Neutrophil (primary cell): ENCODE data around the gene EGFR.

Source experiments
- H3K27ac ChIP-seq: fragments of 200-600 bp; sonication (generic); 2 replicates; pipeline ENCODE4 v1.5.1; 2016; ENCODE audit warnings: mild to moderate bottlenecking, moderate library complexity
- H3K27me3 ChIP-seq: fragments of 200-600 bp; sonication (generic); 2 replicates; pipeline ENCODE4 v1.6.0; 2016; ENCODE audit warnings: mild to moderate bottlenecking
- H3K36me3 ChIP-seq: fragments of 200-600 bp; sonication (generic); 2 replicates; pipeline ENCODE4 v1.5.1; 2017
- H3K4me1 ChIP-seq, 2 experiments: fragments of 200-600 bp in 1 of 2; sonication (generic) in 1 of 2; 1 replicate in 1 of 2; 2 replicates in 1 of 2; pipeline versions ENCODE4 v1.5.1 to v1.6.1; 2013 to 2016; ENCODE audit warnings: low read depth in 1 of 2, low read length in 1 of 2, mild to moderate bottlenecking in 1 of 2, moderate library complexity in 1 of 2; ENCODE audit not compliant: control insufficient read depth in 1 of 2, insufficient read depth in 1 of 2
- H3K4me3 ChIP-seq, 2 experiments: fragments of 200-600 bp in 1 of 2; sonication (generic) in 1 of 2; 1 replicate in 1 of 2; 2 replicates in 1 of 2; pipeline ENCODE4 v1.5.1; 2013 to 2016; ENCODE audit warnings: low read depth in 1 of 2, low read length in 1 of 2, mild to moderate bottlenecking in 1 of 2, moderate library complexity in 1 of 2
- H3K9me3 ChIP-seq: fragments of 200-600 bp; sonication (generic); 2 replicates; pipeline ENCODE4 v1.5.1; 2016
- TF ChIP-seq, protein P1 (sequence below): fragments of 200-600 bp; sonication (generic); IDR thresholded peaks from 2 replicates; pipeline ENCODE4 v1.5.1; 2016; ENCODE audit warnings: antibody characterized with exemption

Gene EGFR

GRCh38 chr7:55154096-55154495 lies 135.3 kb downstream of the EGFR start:
- Histone ChIP-seq H3K9me3 (no peaks in the 10 kb centered on the region), H3K27ac (no peak overlapping the region), H3K4me3 (no peak overlapping the region), H3K27me3 (peaks cover 10% of the 10 kb centered on the region), H3K4me1 (no peaks in the 10 kb centered on the region), H3K36me3 (no peaks in the 10 kb centered on the region)
- TF ChIP-seq, protein P1, sequence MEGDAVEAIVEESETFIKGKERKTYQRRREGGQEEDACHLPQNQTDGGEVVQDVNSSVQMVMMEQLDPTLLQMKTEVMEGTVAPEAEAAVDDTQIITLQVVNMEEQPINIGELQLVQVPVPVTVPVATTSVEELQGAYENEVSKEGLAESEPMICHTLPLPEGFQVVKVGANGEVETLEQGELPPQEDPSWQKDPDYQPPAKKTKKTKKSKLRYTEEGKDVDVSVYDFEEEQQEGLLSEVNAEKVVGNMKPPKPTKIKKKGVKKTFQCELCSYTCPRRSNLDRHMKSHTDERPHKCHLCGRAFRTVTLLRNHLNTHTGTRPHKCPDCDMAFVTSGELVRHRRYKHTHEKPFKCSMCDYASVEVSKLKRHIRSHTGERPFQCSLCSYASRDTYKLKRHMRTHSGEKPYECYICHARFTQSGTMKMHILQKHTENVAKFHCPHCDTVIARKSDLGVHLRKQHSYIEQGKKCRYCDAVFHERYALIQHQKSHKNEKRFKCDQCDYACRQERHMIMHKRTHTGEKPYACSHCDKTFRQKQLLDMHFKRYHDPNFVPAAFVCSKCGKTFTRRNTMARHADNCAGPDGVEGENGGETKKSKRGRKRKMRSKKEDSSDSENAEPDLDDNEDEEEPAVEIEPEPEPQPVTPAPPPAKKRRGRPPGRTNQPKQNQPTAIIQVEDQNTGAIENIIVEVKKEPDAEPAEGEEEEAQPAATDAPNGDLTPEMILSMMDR, result no peak

DNA sequence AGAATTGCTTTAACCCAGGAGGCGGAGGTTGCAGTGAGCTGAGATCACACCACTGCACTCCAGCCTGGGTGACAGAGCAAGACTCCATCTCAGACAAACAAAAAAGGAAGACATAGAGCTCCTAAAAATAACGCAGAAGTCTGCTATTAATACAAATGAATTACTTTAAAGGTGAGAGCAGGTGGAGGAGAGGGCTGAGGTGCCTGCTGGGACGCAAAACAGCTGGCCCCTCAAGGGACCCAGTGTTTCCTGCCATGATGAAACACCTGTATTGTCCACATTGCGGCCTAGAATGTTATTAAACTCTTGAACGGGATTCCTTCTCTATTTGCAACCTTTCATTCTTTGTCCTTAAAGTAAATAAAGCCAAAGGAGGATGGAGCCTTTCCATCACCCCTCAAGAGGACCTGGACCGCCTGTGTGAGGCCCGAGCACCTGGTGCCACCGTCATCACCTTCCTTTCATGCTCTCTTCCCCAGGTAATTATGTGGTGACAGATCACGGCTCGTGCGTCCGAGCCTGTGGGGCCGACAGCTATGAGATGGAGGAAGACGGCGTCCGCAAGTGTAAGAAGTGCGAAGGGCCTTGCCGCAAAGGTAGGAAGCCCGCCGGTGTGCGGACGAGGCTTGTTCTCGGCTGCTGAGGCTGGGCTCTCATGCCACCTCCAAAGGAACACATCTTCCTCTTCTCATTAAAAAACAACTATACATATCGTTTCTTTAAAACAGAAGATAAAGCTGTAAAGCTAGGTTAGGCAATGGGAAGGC lies 136.7 kb downstream of the EGFR start:
- Histone ChIP-seq H3K27ac (no peak overlapping the region), H3K9me3 (no peaks in the 10 kb centered on the region), H3K27me3 (peaks cover 10% of the 10 kb centered on the region), H3K4me3 (no peak overlapping the region), H3K4me1 (no peaks in the 10 kb centered on the region), H3K36me3 (no peaks in the 10 kb centered on the region)
- TF ChIP-seq, protein P1, result no peak

GRCh38 chr7:55156919-55157763 lies 138.3 kb downstream of the EGFR start:
- Histone ChIP-seq H3K27ac (no peak overlapping the region), H3K36me3 (no peaks in the 10 kb centered on the region), H3K9me3 (no peaks in the 10 kb centered on the region), H3K4me1 (no peaks in the 10 kb centered on the region), H3K27me3 (peaks cover 10% of the 10 kb centered on the region), H3K4me3 (no peak overlapping the region)
- TF ChIP-seq, protein P1, result no peak

DNA sequence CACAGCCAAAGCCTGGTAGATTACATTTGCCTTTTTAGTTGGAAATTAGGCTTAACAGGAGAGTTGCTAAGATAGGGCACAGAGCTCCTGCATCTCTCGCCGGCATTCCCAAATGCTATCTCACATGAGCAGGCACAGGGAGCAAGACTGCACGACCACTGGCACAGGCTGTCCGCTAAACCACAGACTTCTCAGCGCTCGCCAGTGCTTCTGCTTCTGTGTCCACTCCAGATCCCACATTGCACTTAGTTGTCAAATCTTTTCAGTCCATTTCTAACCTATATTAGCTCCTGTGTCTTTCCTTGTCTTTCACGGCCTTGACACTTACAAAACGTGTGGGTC lies 138.9 kb downstream of the EGFR start:
- Histone ChIP-seq H3K27ac (no peak overlapping the region), H3K4me3 (no peak overlapping the region), H3K4me1 (no peaks in the 10 kb centered on the region), H3K27me3 (peaks cover 10% of the 10 kb centered on the region), H3K9me3 (no peaks in the 10 kb centered on the region), H3K36me3 (no peaks in the 10 kb centered on the region)
- TF ChIP-seq, protein P1, result no peak

- Histone ChIP-seq H3K4me3 (no peak overlapping the region), H3K27me3 (peaks cover 10% of the 10 kb centered on the region), H3K4me1 (no peaks in the 10 kb centered on the region), H3K9me3 (no peaks in the 10 kb centered on the region), H3K36me3 (no peaks in the 10 kb centered on the region), H3K27ac (no peak overlapping the region)
- TF ChIP-seq, protein P1, result no peak
Measured at GRCh38 chr7:55158541-55159382, 139.9 kb downstream of the EGFR start.
